Lower leg skin (tissue), 4 donors: Measurements from ENCODE around the gene PPP2R3C. TPM values are rescaled to one million over a fixed set of nuclear protein-coding genes. Genes with fewer than 3 reads are reported as not detected.
"Not testable (repeated sequence)": the region's sequence is repeated elsewhere in the genome, so short reads cannot be mapped to it uniquely, and the experiment has no call there.

Experiments
- DNase-seq, 2 donors: peaks; one replicate each; pipeline ENCODE4 v3.0.0-alpha.2; 2019; ENCODE audit warnings: low spot score in 2 of 2
- H3K4me3 ChIP-seq: fragments of 200-600 bp; sonication (generic); 2 replicates; pipeline ENCODE4 v1.5.1; 2017; ENCODE audit warnings: mild to moderate bottlenecking, low read depth; ENCODE audit not compliant: poor library complexity, severe bottlenecking
- CTCF ChIP-seq, 3 donors: fragments of 450-650 bp; IDR thresholded peaks; one replicate each; pipeline ENCODE4 v1.5.1; 2016; ENCODE audit warnings: antibody characterized with exemption in 3 of 3, mild to moderate bottlenecking in 3 of 3, moderate library complexity in 2 of 3
- POLR2A ChIP-seq, 2 donors: fragments of 450-650 bp; IDR thresholded peaks; one replicate each; pipeline ENCODE4 v1.6.1; 2016 to 2017; ENCODE audit warnings: antibody characterized with exemption in 2 of 2, mild to moderate bottlenecking in 1 of 2, moderate library complexity in 1 of 2
- WGBS, 2 donors: methylation state at CpG; one replicate each; pipeline ENCODE4 v1.1.5; 2018; 5-methylcytosine and 5-hydroxymethylcytosine counted together
- intact Hi-C: fragments of 100-400 bp; cut with DNase I; formaldehyde crosslinking; loops from one replicate; pipeline ENCODE4 v1.15.0; 2023; ENCODE audit warnings: low total_unique reads
- total RNA-seq, 4 donors: library from RNA; depleted of rRNA; stranded (reverse); fragments of >200 nt; gene quantifications; one replicate each; pipeline ENCODE4 v1.1.0, GENCODE V29; 2016

The PPP2R3C gene
- total RNA-seq, 4 donors from 2014 or later = 4.3 to 20.8 (median 6.8) TPM

- H3K4me3 ChIP-seq = no peak overlapping the region
- no peak for DNase-seq
- TF ChIP-seq POLR2A (IDR thresholded peaks at IDR 0.05) (no peak), CTCF (IDR thresholded peaks at IDR 0.05) (no peak)
- intact Hi-C loops = no loop called here
- 48 to 56% methylated on average over 6 of the region's 6 CpGs for WGBS, 2 donors
These were observed 38.1 kb upstream of the PPP2R3C start for GRCh38 chr14:35159742-35160409.

DNA sequence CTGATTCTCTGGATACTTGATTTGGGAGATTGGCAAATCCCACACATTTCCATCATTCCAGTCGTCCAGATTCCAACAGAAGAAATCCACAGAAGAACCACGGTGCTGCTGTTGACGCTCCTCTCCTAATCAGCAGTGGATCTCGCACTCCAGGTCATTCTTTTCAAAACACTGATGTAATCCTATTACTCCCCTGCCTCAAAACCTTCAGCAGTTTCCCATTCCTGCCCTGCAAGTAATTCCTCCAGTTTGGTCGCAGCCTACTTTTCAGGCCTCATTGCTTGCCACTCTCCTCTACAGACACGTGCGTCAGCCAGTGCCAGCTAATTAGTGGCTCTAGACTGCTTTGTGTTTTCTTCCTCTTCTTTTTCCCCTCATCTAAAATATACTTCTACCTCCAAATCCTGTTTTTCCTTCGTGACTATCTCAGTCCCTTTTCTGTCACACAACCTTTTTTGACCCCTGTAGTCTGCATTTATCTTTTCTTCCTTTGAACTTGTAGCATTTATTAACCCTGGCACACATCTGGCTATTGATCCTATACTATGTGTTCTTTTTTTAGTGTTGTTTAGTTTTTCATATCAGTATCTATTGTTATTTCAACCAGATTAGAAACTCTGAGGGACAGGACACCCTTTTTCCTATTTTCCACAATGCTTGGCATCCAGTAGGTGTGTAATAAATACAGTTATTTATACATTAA lies 37.3 kb upstream of the PPP2R3C start:
- H3K4me3 ChIP-seq = no peak overlapping the region
- intact Hi-C loops = no loop called here
- 88 to 89% methylated on average over 8 of the region's 8 CpGs for WGBS, 2 donors
- no peak for DNase-seq
- TF ChIP-seq CTCF (IDR thresholded peaks at IDR 0.05) (no peak), POLR2A (IDR thresholded peaks at IDR 0.05) (no peak)

GRCh38 chr14:35158491-35158890 lies 36.7 kb upstream of the PPP2R3C start:
- no peak overlapping the region for H3K4me3 ChIP-seq
- TF ChIP-seq POLR2A (IDR thresholded peaks at IDR 0.05) (no peak), CTCF (IDR thresholded peaks at IDR 0.05) (no peak)
- intact Hi-C loops = no loop called here
- WGBS, 2 donors = 80 to 97% methylated on average over 2 of the region's 2 CpGs
- DNase-seq = no peak

GRCh38 chr14:35155962-35156361 lies 34.2 kb upstream of the PPP2R3C start:
- 3 to 15% methylated on average over 1 of the region's 1 CpG for WGBS, 2 donors
- DNase-seq = no peak
- H3K4me3 ChIP-seq = no peak overlapping the region
- TF ChIP-seq CTCF (IDR thresholded peaks at IDR 0.05) (no peak), POLR2A (IDR thresholded peaks at IDR 0.05) (no peak)
- intact Hi-C loops = no loop called here

DNA sequence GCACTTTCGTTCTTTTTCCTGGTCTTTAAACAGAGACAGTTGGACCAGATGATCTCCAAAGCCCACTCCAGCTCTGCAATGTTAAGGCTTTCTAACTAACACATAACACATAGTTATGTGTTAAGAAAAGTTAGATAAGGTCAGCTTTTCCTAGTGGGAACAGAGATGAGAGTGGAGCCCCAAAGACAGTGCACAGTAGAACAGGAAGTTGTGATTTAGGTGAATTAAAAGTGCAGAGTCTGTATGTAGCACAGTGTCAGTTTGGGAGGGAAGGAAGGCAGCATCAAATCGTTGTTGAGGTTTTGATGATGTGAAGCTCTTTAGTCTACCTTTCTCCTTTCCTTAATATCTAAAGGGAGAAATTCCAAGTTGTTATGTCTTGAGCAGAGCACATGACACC lies 32.2 kb upstream of the PPP2R3C start:
- intact Hi-C loops = no loop called here
- DNase-seq = no peak
- TF ChIP-seq CTCF (IDR thresholded peaks at IDR 0.05) (no peak), POLR2A (IDR thresholded peaks at IDR 0.05) (no peak)
- no peak overlapping the region for H3K4me3 ChIP-seq
- whole genome bisulfite sequencing, 2 donors = 72 to 75% methylated on average over 2 of the region's 2 CpGs

GRCh38 chr14:35152531-35152930 lies 30.7 kb upstream of the PPP2R3C start:
- WGBS, 2 donors = 95 to 98% methylated on average over 17 to 19 of the region's 35 CpGs
- intact Hi-C loops = not testable (repeated sequence)

More at GRCh38 chr14:35152531-35152930, 30.7 kb upstream of the PPP2R3C start:
- H3K4me3 ChIP-seq, DNase-seq: not testable (repeated sequence)
